HG03025 (cell line): Measurements from ENCODE around the gene RBM27.
"Not testable (repeated sequence)": the region's sequence is repeated elsewhere in the genome, so short reads cannot be mapped to it uniquely, and the experiment has no call there.

Experiments
- ATAC-seq: cut with Tn5 transposase; IDR thresholded peaks from one replicate; pipeline ENCODE4 v1.9.1; 2021; ENCODE audit warnings: mild to moderate bottlenecking, moderate library complexity; ENCODE audit not compliant: unreplicated experiment, low FRiP score

Gene RBM27

DNA sequence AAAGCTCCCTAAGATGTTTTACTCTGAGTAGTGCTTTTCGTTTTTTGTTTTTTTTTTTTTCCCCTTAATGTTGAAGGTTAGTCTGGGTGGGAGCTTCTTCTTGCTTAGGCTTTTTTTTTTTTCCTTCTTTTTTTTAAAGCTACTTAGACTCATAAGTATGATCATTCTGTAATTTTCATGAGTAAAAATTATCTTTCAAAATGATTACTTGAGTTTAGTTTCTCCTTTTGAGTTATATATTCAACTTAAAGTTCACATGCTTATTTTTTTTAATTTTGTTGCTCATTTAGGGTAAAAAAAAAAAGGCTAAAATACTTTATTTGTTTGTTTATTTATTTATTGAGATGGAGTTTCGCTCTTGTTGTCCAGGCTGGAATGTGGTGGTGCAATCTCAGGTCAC is 2.9 kb downstream of the RBM27 start:
- no peak for ATAC-seq

GRCh38 chr5:146208916-146209522 is 5.6 kb downstream of the RBM27 start:
- no peak for ATAC-seq

DNA sequence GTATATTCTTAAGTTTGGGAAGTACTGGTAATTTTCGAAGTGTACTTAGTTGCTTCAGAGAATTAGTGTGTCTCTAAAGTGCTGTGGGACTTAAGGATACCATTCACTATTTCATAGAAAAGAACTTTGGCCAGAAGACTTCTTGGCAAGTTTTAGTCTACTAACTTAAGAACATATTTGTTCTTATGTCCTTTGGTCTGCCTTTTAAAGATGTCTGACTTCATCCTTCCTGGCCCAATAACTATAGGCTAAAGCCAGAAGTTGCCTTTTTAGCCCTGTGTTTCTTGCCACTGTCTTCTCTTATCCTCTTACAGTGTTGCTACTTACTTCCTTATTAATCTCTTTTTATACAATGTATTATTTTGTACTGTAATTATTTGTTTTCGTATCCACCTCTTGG is 6.3 kb downstream of the RBM27 start:
- ATAC-seq, result no peak

DNA sequence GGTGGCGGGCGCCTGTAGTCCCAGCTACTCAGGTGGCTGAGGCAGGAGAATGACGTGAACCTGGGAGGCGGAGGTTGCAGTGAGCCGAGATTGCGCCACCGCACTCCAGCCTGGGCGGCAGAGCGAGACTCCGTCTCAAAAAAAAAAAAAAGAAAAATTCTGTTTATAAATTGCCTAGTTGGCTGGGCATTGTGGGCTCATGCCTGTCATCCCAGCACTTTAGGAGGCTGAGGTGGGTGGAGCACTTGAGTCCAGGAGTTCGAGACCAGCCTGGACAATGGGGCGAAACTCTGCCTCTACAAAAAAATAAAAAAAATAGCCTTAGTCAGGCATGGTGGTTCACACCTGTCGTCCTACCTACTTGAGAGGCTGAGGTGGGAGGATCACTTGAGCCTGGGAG is 7.4 kb downstream of the RBM27 start:
- not testable (repeated sequence) for ATAC-seq

DNA sequence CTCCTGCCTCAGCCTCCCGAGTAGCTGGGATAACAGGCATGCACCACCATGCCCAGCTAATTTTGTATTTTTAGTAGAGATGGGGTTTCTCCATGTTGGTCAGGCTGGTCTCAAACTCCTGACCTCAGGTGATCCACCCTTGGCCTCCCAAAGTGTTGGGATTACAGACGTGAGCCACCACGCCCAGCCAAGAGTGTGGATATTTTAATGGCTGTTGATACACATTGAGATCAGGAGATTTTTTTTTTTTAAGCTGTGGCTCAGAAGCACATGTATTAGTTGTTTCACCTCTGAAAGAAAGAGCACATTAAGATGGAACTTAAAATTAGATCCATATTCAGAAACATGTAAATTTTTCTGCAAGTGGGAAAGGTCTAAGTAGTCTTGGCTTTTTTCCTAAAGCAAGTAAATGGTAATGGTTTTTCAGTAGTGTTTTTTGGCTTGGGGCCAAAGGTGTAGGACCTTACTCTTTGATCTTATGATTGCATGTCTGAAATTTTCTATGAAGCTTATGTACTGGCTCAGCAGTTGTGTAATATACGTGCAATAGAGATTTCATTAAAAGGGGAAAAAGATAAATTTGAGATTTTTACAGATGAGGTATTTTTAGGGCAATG is 9.9 kb downstream of the RBM27 start:
- ATAC-seq, result no peak

- ATAC-seq, result not testable (repeated sequence)
Measured at GRCh38 chr5:146214881-146215280, 11.5 kb downstream of the RBM27 start.

GRCh38 chr5:146218168-146218567 is 14.8 kb downstream of the RBM27 start:
- ATAC-seq, result no peak

DNA sequence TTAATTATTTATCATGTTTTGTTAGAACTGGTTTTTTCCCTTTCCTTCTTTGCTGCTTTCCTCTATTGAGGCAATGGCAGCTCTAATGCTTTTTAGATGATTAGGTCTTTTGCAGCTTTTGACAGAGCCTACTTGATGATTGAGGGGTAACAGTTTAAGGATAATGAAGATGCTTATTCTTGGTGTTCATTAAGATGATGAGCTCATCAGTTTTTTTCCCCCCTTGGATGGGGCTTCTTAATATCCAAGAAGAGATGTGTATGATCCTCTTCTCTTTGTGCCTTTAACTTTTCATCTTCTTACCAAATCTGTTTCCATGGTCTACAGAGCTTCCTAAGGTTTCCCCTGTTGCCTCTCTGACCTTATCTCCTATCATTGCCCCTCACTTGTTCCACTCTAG is 15.8 kb downstream of the RBM27 start:
- no peak for ATAC-seq

- no peak for ATAC-seq
Measured at GRCh38 chr5:146221234-146221633, 17.8 kb downstream of the RBM27 start.

- ATAC-seq, result no peak
Measured at GRCh38 chr5:146222005-146222404, 18.6 kb downstream of the RBM27 start.

DNA sequence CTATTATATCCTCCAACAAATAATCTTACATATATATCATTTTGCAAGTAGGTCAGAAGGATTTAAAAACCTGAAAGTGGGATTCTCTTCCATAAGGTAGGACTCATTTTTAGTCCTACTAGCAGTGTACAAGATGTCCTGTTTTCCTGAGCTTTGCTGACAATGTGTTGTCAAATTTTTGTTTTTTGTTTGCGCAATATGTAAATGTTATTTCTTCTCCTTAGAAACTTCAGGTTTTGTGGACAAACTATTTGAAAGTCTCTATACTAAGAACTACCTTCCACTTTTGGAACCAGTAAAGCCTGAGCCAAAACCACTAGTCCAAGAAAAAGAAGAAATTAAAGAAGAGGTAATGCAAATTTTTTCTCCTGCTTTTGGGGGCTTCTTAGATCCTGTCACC is 19.8 kb downstream of the RBM27 start:
- ATAC-seq, result no peak

DNA sequence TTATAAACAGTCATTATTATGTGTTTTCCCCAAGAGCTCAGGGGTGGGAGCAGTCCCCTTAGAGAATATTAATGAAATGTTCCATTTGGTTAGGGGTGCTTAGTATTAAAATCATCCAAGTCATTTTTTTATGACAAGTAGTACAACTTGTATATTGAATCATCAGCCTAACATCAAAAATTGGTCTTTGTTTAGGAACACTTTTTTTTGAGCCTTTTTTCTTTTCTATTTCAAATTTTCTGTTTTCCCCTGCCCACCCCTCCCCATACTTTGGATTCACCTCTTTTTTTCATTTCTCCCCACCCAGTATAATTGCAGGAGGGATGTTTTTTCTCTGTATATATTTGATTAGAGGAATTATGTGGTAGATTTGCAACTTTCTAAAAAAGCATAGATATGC is 25.8 kb downstream of the RBM27 start:
- ATAC-seq, result no peak

- no peak for ATAC-seq
Measured at GRCh38 chr5:146232223-146232622, 28.8 kb downstream of the RBM27 start.

DNA sequence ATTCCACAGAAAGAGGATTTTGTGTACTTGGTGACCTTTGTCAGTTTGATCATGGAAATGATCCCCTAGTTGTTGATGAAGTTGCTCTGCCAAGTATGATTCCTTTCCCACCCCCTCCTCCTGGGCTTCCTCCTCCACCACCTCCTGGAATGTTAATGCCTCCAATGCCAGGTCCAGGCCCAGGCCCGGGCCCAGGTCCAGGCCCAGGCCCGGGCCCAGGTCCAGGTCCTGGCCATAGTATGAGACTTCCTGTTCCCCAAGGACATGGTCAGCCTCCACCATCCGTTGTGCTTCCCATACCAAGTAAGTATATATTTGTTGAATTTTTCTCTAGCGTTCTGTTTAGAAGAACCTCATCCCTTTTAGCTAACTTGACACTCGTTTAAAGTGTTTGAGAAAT is 30.0 kb downstream of the RBM27 start:
- ATAC-seq, result no peak

GRCh38 chr5:146238973-146239372 is 35.6 kb downstream of the RBM27 start:
- no peak for ATAC-seq

- no peak for ATAC-seq
Measured at GRCh38 chr5:146240951-146241350, 37.5 kb downstream of the RBM27 start.

GRCh38 chr5:146243247-146243646 is 39.8 kb downstream of the RBM27 start:
- ATAC-seq, result no peak

- no peak for ATAC-seq
Measured at GRCh38 chr5:146248561-146248960, 45.2 kb downstream of the RBM27 start.

DNA sequence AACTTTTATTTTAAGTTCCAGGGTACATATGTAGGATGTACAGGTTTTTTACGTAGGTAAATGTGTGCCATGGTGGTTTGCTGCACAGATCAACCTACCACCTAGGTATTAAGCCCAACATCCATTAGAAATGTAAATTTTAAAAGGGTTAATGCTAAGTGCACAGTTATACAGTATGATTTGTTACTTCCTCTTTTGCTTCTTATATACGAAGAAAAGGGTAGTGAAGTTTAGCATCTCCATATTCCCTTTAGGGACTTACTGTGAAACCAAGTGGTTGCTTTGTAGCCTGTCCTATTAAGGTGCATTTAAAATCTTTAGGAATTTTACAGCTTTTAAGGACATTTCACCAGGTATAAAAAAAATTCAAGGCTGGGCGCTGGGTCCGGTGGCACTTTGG is 46.4 kb downstream of the RBM27 start:
- no peak for ATAC-seq
